ENCODE results near the gene APP.

- TF ChIP-seq POLR2A (IDR thresholded peaks at IDR 0.05) (no peak), CTCF (IDR thresholded peaks at IDR 0.05) (no peak)
Observed at GRCh38 chr21:25960402-25960801, 210.2 kb downstream of the APP start.
